IPS-NIHi11 (cell line): ENCODE results near the gene BLCAP.
"Not testable (repeated sequence)": the region's sequence is repeated elsewhere in the genome, so short reads cannot be mapped to it uniquely, and the experiment has no call there.

Experiments used
- DNase-seq: peaks from one replicate; pipeline ENCODE4 v3.0.0; 2012; ENCODE audit warnings: mixed read lengths, low spot score

BLCAP gene

DNA sequence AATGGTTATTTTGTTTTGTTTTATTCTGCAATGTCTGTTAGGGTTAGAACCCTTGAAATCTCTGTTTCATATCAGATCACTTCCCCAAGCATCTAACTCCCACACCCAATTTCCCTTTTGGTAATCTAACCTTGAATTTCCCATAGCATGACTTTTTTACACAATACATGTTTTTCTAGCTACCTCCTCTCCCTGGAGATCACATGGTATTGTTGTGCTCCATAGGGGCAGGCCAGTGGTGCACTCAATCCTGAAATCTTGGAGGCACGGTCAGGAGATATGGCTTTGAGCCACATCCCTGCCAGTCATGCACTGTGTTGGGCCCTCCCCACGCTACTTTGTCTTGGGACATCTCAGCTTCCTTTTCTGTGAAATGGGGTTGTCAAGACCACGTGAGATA is 43.3 kb downstream of the BLCAP start:
- no peak for DNase-seq

DNA sequence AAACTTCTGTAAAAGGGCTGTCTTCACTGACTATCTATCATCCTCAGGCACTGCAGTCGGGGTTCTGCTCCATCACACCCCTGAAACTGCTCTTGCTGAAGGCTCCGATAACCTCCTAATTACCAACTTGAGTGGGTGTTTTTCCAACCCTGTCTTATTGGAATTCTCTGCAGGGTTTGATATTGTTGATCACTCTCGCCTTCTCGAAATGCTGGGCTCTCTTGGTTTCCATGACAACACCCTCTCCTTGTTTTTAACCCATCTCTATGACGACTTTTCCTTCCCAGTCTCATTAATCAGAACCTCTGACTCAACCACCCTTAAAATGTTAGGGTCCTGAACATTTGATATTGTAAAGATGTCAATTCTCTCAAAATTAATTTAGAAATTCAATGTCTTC is 46.1 kb downstream of the BLCAP start:
- DNase-seq: no peak

DNA sequence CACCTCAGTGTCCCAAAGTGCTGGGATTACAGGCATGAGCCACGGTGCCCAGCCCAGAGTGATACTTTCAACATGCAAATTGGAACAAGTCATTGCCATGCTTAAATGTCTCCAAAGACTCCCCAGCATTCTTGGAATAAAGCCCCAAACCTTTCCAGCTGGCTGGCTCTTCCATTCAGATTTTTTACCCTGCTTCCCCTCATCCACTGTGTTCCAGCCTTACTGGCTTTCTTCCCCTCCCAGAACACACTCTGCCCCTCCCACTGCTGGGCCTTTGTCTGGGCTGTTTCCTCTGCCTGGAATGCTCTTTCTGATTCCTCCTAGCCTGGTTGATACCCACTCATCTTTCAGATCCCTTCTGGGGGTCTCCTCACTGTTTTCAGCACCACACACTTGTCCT is 46.8 kb downstream of the BLCAP start:
- no peak for DNase-seq

DNA sequence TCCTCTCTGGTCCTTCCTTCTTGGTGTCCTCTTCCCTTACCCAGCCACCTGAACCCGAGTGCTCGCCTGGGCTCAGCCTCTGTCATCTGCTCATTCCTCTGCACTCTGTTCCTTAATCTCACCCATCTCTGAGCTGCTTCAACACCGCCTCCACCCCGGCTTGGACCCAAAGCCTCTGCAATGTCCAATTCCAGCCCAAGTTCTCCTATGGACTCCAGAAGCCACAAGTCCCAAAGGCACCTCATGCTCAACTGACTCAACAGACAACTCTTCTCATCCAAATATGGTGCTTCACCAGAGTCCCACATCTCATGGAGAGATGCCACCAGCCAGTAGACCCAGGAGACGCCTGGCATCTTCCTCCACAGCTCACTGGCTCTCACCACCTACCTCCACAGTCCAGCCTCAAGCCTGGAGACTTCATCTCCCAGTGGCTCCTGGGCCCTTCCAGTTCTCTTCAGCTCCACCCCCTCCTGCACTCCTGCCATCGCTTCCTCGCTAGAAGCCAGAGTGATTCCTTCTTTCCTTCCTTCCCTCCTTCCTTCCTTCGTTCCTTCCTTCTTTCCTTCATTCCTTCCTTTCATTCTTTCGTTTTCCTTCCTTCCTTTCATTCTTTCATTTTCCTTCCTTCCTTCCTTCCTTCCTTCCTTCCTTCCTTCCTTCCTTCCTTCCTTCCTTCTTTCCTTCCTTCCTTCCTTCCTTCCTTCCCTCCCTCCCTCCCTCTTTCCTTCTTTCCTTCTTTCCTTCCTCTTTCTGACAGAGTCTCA is 47.6 kb downstream of the BLCAP start:
- no peak for DNase-seq

DNA sequence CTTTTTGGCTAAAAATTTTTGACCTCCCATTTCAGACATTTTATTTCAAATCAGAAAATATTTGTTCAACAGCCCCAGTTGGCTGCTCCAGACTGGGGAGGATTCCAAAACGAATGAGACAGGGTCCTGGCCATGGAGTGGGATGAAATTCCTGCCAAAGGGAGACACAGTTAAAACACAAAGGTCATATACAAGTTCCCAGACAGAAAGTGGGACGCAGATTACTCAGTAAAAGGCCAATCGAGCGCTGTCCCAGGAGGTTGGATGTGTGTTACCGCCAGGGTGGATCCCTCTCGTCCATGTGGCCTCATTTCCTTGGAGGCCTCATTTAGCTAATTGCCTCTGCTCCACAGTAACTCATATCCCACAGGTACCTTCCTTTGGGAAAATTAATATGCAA is 48.4 kb downstream of the BLCAP start:
- no peak for DNase-seq

DNA sequence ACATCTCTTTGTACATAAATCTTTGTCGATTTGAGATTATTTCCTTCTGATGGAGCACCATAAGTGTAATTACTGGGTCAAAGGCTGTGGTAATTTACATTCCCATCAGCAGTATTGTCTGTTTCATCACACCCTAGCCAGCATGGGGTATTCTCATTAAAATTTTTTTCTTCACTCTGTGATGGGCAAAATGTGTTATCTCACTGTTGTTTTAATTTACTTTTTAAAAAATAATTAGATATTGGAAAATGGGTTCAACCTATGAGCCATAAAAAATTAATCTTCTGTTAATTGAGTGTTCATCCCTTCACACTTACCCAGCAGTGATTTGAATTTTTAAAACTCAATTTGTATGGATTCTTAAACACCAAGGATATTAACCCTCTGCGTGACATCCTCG is 50.6 kb downstream of the BLCAP start:
- DNase-seq: no peak

DNA sequence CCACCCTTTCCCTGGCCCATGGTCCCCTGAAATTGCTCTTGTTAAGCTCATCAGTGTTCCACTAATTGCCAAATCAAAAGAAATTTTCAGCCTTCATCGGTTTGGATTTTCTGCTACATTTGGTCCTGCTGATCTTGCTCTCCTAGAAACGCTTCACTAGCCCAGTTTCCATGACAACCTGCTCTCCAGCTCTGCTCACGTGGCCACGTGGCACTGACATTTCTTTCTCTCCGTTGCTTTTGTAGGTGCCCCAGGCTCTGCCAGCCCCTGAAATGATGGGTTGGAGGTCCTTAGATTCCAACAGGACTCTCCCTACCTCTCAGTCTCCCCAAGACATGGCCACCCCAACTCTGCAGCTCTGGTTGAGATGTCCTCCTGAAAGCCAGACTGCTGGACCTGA is 52.4 kb downstream of the BLCAP start:
- no peak for DNase-seq

DNA sequence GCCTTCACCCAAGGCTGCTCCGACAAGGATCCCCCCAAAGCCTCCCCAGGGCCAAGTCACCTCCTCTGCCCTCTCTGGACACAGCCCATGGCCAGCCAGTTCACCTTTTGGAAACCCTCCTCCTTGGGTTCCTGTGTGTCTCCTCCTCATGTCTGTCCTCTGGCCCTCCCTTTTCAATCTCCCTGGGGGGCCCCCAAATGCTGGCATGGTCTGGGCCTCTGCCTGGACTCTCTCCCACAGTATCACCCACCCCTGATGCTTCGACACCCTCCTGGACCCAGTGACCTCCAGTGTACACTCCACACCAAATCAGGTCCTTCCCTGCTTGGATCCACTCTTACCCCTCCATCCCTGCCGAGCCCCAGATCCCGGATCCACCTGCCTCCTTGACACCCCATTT is 53.3 kb downstream of the BLCAP start:
- no peak for DNase-seq

DNA sequence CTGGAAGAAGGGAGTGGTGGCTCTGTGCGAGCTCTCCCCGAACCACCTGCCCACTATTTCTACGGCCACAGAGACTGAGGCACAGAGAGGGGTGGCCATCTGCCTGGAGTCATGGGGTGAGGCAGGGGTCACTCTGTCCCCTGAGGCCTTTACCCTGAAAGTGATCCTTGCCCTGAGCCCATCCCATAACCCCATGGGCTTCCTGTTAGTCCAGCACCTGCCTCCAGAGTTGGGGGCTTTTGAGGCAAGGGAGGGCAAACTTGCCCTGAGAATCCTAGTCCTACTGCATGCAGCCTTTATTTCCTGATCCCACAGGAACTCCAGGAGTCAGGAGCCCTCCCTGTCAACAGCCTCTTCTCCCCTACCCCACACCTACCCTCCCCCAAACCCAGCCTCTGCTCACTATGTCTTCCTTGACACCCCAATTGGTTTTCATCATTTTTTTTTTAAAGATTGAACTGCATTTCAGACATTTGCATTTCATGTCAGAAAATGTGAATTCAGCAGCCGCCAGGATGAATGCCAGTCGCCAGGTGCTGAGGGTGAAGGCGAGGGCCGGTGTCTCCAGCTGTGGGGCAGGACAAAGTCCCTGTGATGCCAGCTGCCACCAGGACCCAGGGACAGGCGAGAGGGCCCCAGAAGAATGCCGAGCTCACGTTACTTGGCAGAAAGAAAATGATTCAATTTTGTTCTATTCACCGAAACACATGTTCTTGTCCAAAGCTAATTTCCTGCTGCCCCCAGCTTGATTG is 54.3 kb downstream of the BLCAP start:
- no peak for DNase-seq

DNA sequence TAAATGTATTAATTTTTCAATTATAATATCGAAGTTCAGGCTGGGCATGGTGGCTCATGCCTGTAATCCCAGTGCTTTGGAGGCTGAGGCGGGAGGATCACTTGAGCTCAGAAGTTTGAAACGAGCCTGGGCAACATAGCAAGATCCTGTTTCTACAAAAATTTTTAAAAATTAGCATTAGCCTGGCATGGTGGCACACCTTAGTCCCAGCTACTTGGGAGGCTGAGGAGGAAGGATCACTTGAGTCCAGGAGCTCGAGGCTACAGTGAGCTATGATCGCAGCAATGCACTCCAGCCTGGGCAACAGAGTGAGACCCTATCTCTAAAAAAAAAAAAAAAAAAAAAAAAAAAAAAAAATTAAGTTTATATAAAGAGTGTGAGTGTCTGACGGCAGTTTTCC is 55.2 kb downstream of the BLCAP start:
- not testable (repeated sequence) for DNase-seq

DNA sequence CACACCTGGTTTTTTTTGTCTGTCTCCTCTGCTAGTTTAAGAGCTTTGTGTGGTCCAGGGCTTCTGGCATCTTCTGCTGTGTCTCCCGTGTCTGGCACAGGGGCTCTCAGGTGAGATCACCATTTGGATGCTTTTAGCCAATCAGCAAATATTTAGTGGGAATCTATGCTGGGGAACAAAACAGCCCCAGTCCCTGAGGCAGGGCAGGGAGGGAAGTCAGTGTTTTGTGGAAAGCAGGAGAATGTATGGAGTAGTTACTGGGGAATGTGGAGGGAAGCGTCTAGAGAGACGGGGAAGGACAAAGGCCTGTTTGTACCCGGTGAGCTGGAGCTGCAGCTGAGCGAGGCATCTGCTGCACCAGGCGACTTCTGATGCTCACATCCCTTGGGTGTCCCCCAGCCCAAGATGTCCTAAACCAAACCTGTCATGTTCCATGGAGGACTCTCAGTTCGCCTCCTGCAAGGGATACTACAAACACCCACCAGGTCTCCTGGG is 55.9 kb downstream of the BLCAP start:
- no peak for DNase-seq

DNA sequence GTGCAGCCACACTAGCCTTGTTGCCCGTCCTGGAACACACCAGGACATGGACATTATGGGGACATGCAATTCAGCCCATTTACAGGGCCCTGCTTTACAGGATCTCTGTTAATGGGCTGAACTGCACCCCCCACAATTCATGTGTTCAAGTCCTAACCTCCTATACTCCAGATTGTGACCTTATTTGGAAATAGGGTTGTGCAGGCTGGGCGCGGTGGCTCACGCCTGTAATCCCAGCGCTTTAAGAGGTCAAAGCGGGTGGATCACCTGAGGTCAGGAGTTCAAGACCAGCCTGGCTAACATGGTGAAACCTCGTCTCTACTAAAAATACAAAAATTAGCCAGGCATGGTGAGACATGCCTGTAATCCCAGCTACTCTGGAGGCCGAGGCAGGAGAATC is 57.5 kb downstream of the BLCAP start:
- not testable (repeated sequence) for DNase-seq

DNA sequence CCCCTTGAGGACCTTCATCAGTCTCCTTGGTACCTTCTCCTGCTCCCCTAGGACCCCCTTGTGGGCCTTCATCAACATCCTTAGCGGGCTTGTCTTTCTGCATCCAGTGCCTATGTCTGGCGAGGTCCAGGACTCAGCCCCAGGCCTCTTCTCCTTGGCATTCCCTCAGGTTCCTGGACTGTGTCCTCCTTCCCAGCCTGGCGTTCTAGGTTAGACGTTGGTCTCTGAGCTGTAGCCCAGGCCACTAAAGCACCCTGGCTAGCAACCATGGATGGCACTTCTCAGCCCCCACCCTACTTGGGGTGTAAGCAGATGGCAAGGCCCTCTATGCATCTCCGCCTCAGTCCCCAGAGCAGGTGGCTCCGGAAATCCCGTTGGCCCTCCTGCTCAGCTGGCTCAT is 58.1 kb downstream of the BLCAP start:
- no peak for DNase-seq

DNA sequence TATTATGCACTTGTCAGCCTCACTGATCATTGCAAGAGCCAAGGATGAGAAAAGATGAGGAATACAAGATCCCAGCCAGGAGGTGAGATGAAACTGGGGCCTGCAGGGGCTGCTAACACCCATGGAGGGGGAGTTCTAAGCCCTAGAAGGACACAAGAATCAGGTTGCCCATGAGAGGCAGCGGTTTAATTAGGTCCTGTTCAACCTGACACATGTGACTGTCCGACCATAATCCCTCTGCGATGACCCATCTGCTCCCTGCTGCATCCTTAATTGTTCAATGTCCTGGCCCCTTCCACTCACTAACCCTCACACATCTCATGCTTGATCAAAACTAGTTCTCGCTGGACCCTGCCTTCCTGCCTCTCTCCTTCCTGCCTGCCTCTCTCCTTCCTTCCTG is 58.8 kb downstream of the BLCAP start:
- DNase-seq: no peak
